Left lobe of liver (tissue), 2 donors: ENCODE results near the gene SPOP. TPM values are rescaled to one million over a fixed set of nuclear protein-coding genes. Genes with fewer than 3 reads are reported as not detected.
"Not testable (repeated sequence)": the region's sequence is repeated elsewhere in the genome, so short reads cannot be mapped to it uniquely, and the experiment has no call there.

Source experiments
- ATAC-seq: fragments of 200-7000 bp; cut with Tn5 transposase; one replicate; pipeline ENCODE4 v1.9.1; 2020; ENCODE audit warnings: mild to moderate bottlenecking, moderate library complexity
- DNase-seq: peaks from one replicate; pipeline ENCODE4 v3.0.0-alpha.2; 2020; ENCODE audit warnings: low spot score
- total RNA-seq: library from RNA; stranded (reverse); gene quantifications from one replicate; pipeline ENCODE4 v1.2.1, GENCODE V29; 2021
- donor health status: DM: no; HTN: no; CAD: no; lungs with moderate emphysema.
- donor health status: DM: no; HTN: yes; CAD: no.

Gene SPOP
- total RNA-seq, 1 donor from 2014 or later: 31.3 TPM

DNA sequence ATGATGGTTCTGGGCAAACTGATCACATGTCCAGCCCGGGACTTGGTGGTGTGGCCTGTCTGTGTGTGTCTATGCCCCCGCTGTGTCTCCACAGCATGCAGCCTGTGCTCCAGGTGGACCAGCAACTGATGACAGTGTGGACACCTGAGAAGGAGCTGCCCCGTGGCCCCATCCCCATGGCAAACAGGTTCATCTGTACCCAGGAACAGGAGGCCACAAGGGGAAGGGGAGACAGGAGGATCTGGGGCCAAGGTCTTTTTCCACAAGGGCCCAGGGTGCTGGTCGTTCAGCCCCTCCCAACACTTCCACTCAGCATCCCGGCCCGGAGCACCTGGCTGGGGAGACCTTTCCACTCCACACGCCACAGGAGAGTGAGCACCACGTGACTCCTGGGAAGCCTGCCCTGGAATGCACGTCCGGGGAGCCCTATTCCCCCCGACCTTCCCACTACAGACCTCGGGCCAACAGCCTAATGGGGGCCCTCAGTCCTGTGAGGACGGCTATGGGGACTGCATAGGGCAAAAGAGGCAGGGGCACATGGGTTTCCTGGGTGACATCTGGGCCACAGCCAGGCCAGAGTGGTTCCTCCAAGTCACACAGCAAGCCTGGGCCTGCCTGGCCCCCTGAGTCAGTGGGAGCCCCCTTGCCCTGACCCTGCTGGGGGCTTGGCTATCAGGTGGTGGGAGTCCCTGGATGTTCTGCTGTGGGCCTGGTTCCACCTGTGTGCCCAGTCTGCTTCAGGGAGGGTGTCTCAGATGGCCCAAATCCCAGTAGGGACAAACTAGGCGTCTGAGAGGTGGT, 123.0 kb downstream of the SPOP start:
- no peak for DNase-seq

DNA sequence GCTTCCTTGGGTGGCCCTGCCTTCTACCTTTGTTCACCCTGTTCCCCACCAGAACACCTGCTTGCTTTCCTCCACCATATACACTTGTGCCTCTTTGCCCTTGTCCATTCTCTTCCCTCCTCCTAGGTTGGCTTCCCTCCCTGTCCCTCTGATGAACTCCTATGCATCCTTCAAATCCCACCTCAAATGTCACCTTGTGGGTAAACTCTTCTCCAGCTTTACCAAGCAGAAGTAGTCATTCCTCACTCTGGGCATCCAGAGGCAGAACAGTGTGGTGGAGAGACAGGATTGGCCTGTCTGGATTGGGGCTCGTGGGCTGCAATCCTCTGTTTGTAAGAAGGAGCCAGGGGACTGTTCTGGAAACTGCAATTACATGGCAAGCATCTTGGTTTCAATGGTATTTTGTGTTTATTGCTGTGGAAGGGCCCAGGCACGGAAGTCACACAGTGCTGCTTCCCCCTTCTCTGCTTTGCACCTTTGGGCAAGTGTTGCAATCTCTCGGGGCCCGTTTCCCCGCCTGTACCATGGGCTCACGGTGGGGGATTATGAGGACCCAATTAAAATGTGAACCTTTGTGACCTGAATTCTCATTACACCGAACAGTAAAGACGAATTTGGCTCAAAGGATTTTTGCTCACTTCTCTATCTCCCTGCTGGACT, 124.1 kb downstream of the SPOP start:
- no peak for DNase-seq
- ATAC-seq: no peak

More for the DNA sequence above, 123.0 kb downstream of the SPOP start:
- no peak for ATAC-seq

DNA sequence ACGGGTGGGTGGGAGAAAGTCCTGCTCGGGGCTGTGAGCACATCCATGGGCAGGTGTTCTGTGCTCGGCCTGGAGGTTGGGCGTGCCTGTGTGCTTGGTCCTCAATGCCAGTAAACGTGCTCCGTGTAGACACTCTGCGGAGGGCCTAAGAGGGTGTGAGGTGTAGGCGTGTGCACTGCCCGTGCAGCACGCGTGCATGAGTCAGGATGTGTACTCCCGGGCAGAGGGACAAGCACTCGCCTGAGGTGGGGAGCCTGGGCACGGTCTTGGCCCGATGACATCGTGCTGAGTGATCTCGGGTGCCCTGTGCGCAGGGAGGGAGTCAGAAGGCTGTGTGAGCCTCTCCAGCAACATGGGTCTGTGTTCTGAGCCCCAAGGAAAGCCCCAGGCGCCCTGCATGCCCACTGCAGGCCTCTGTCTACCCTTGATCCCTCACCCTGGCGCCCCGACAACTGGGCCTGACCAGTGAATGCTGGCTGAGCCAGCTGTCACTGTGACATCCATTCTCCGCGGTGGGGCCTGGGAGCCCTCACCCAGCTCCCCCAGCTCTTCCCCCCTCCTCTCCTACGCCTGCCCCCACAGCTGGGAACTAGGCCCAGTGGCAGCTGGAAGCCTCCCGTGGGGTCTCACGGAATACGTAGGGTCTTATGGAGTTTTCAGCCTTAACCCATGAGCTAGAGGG, 125.7 kb downstream of the SPOP start:
- DNase-seq (no peak), ATAC-seq (no peak)

DNA sequence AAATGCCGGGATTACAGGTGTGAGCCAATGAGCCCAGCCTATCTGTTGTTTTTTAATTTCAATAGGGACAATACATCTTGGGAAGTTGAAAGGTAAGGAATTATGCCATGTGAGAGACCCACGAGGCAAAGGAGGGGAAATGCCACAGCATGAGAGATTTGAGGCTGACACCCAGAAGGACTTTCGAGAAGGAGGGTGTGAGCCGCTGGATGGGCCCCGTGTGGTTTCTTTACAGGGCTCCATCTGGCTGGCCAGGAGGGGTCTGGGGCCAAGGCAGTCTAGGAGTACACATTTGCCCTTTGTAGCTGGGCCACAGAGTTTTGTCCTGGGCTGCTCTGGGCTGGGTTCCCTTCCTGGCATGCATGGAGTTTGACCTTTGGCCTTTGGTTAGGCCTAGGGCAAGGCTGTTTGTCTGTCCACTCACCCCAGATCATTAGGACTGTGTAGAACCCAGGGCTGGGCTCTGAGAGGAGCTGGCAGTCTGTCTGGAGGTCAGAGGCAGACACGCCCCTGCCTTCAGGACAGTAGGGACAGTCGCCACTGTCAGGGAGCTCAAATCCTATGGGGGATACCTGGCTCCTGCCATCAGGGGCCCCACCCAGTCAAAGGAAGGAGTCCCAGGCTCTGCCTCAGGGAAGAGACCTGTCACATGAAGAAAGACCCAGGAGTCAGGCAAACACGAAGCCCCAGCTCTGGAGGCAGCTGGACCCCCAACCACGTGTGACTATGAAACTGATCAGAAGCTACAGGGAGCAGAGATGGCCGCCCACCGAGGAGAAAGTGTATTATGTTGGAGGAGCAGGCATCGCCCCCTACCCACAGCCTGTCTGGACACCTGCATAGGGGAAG, 126.5 kb downstream of the SPOP start:
- DNase-seq (peak; percentile 85), ATAC-seq (peak; percentile 82)

DNA sequence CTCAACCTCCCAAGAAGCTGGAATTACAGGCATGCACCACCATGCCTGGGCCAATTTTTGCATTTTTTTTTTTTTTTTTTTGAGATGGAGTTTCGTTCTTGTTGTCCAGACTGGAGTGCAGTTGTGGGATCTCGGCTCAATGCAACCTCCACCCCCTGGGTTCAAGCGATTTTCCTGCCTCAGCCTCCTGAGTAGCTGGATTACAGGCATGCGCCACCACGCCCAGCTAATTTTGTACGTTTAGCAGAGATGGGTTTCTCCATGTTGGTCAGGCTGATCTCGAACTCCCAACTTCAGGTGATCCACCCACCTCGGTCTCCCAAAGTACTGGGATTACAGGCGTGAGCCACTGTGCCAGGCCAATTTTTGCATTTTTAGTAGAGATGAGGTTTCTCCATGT, 127.1 kb downstream of the SPOP start:
- DNase-seq, ATAC-seq: not testable (repeated sequence)

DNA sequence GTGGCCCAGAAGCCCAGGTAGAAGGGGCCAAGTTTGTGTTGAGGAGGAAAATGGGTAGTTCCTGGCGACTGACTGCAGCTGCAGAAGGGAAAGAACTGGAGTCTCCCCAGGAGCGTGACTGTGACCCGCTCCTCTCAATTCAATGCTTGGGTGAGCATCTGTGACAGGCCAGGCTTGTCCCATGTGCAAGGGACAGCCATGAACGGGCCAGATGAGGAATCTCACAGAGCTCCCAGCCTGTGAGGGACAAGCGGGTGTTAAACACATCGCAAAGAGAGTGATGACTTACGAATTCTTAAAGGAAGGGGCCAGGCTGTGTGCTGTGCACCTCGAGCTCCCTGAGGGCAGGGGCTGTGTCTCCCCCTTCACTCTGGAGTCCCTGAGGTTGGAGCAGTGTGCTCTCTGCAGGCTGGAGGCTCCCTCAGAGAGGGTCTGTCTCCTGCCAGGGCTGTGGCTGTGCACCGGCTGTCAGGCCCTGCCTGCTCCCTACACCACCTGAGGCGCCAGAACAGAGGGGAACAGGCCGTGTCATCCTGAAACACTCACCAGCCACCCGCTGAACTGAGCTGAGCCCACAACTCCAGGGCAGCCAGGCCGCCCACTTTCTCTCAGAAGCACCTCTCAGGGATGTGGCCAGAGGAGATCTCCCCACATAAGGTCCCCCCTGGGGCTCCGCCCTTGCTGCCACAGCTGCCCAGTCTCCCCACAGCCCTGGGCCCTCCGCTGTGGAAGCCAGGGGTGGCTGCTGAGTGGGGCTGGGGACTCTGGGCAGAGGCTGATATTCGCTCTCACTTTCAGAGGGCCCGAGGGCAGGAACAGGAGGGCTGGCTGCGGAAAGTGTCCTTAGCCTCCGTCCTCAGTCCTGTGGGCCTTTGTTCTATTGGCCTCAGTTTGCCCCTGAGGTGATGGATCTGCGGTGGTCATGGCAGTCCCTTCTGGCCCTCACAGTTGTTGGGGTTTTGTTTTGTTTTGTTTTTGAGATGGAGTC, 127.9 kb downstream of the SPOP start:
- DNase-seq: no peak
- no peak for ATAC-seq

DNA sequence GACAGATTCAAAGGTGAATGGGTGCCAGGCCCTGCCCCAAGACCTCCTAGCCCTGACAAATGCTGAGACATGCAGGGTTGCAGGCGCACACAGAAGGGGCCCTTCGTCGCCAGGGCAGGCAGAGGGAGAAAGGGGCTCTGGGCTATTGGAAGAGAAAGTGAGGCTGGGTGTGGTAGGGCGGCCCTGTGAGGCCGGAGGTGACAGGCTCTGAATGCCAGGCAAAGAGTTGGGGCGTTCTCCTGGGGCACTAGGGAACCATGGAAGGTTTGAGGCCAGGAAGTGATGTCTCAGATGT, 128.6 kb downstream of the SPOP start:
- no peak for ATAC-seq
- no peak for DNase-seq

Other genes with a start within 250 kb of the SPOP start
- 14.0 TPM for gene NGFR, start 182.8 kb downstream of the SPOP start, total RNA-seq
- gene NXPH3, start 102.2 kb downstream of the SPOP start, total RNA-seq: 0.08 TPM
- gene SLC35B1, start 29.9 kb upstream of the SPOP start, total RNA-seq: 54.5 TPM
- 5.3 TPM for gene FAM117A, start 86.0 kb upstream of the SPOP start, total RNA-seq
- gene KAT7, start 110.6 kb upstream of the SPOP start, total RNA-seq: 14.4 TPM
- gene TAC4, start 170.0 kb upstream of the SPOP start, total RNA-seq: not detected